Activated CD4-positive, alpha-beta T cell treated with anti-CD3 and anti-CD28 coated beads, Interleukin-2, amount 50 U/mL, for 24 hours (primary cell): Measurements from ENCODE around the gene PURB.
"Not testable (repeated sequence)": the region's sequence is repeated elsewhere in the genome, so short reads cannot be mapped to it uniquely, and the experiment has no call there.

Experiments
- DNase-seq, 2 donors: peaks; one replicate each; pipeline ENCODE4 v3.0.0-alpha.2; 2020; ENCODE audit warnings: low read depth in 1 of 2, low spot score in 1 of 2

PURB gene

GRCh38 chr7:44885394-44886317 is at the start of gene PURB:
Gene PURB (minus strand): TSS chr7:44885530. CDS start chr7:44885348, 182 bp downstream.
- peak; percentile 92 to 94 for DNase-seq

- DNase-seq, result no peak
Observed at GRCh38 chr7:44935016-44935415, 49.7 kb upstream of the PURB start.

- DNase-seq, result not testable (repeated sequence)
Observed at GRCh38 chr7:44934510-44934909, 49.2 kb upstream of the PURB start.

- DNase-seq, result no peak
Observed at GRCh38 chr7:44930921-44931320, 45.6 kb upstream of the PURB start.

- DNase-seq, result no peak
Observed at GRCh38 chr7:44922351-44922694, 37.0 kb upstream of the PURB start.

- peak; percentile 95 to 99 for DNase-seq
Observed at GRCh38 chr7:44921607-44922350, 36.4 kb upstream of the PURB start.

GRCh38 chr7:44920119-44920518 is 34.8 kb upstream of the PURB start:
- no peak for DNase-seq

GRCh38 chr7:44918029-44918428 is 32.7 kb upstream of the PURB start:
- DNase-seq, result no peak

- no peak for DNase-seq
Observed at GRCh38 chr7:44917465-44917864, 32.1 kb upstream of the PURB start.

- peak in 1 of 2 donors; percentile 73 for DNase-seq
Observed at GRCh38 chr7:44914992-44915607, 29.8 kb upstream of the PURB start.

- no peak for DNase-seq
Observed at GRCh38 chr7:44912775-44913347, 27.5 kb upstream of the PURB start.

GRCh38 chr7:44911911-44912310 is 26.6 kb upstream of the PURB start:
- no peak for DNase-seq

- no peak for DNase-seq
Observed at GRCh38 chr7:44909596-44910389, 24.5 kb upstream of the PURB start.

GRCh38 chr7:44906965-44907364 is 21.6 kb upstream of the PURB start:
- DNase-seq, result no peak

GRCh38 chr7:44905002-44905635 is 19.8 kb upstream of the PURB start:
- DNase-seq, result no peak

GRCh38 chr7:44899443-44899842 is 14.1 kb upstream of the PURB start:
- DNase-seq, result no peak

GRCh38 chr7:44898039-44898438 is 12.7 kb upstream of the PURB start:
- no peak for DNase-seq

GRCh38 chr7:44897309-44897708 is 12.0 kb upstream of the PURB start:
- DNase-seq, result no peak

GRCh38 chr7:44894888-44895580 is 9.7 kb upstream of the PURB start:
- no peak for DNase-seq
